HepG2 (cell line): ENCODE measurements around the gene WTAP. TPM values are rescaled to one million over a fixed set of nuclear protein-coding genes. Genes with fewer than 3 reads are reported as not detected.
A peak's percentile ranks its signal among the peaks of the same experiment; 100 is the strongest.

Experiments
- AFF4 ChIP-seq: sonication (generic); formaldehyde crosslinking; IDR thresholded peaks from 2 replicates; pipeline ENCODE4 v1.4.0; 2020; ENCODE audit warnings: missing genetic modification reagents
- ATF7 ChIP-seq, 2 experiments: fragments of 450-650 bp in 1 of 2; sonication (generic) in 1 of 2; formaldehyde crosslinking in 1 of 2; IDR thresholded peaks; 2 replicates each; pipeline versions ENCODE4 v1.4.0 to v1.6.1; 2016 to 2020; ENCODE audit warnings: antibody characterized with exemption in 1 of 2, mild to moderate bottlenecking in 1 of 2, missing genetic modification reagents in 1 of 2
- ATF7-NPFF ChIP-seq: sonication (generic); formaldehyde crosslinking; IDR thresholded peaks from 2 replicates; pipeline ENCODE4 v1.8.1; 2023; ENCODE audit warnings: mild to moderate bottlenecking, low read depth, missing genetic modification reagents, moderate library complexity
- BORCS8-MEF2B ChIP-seq: sonication (generic); formaldehyde crosslinking; IDR thresholded peaks from 2 replicates; pipeline ENCODE4 v1.8.0; 2022; ENCODE audit warnings: mild to moderate bottlenecking, missing genetic modification reagents
- DZIP1 ChIP-seq: sonication (generic); formaldehyde crosslinking; IDR thresholded peaks from 2 replicates; pipeline ENCODE4 v1.5.0; 2020; ENCODE audit warnings: mild to moderate bottlenecking, missing genetic modification reagents
- THAP11 ChIP-seq: IDR thresholded peaks from 2 replicates; pipeline ENCODE4 v1.6.1; 2016; ENCODE audit warnings: missing biosample characterization, missing genetic modification reagents
- U2AF2 ChIP-seq: fragments of 200-400 bp; formaldehyde crosslinking; IDR thresholded peaks from 2 replicates; pipeline ENCODE4 v1.6.1; 2017; ENCODE audit warnings: low read depth, mild to moderate bottlenecking, low read length
- XBP1 ChIP-seq: sonication (generic); formaldehyde crosslinking; IDR thresholded peaks from 2 replicates; pipeline ENCODE4 v1.5.0; 2020; ENCODE audit warnings: missing genetic modification reagents
- ZBTB10 ChIP-seq: sonication (generic); formaldehyde crosslinking; IDR thresholded peaks from 2 replicates; pipeline ENCODE4 v1.4.0; 2020; ENCODE audit warnings: missing genetic modification reagents, borderline replicate concordance
- ZKSCAN1 ChIP-seq: fragments of 150-350 bp; IDR thresholded peaks from 2 replicates; pipeline ENCODE4 v1.6.1; 2014; ENCODE audit warnings: low read length
- ZNF17 ChIP-seq: sonication (generic); formaldehyde crosslinking; IDR thresholded peaks from 2 replicates; pipeline ENCODE4 v1.5.0; 2020; ENCODE audit warnings: mild to moderate bottlenecking, missing genetic modification reagents
- ZNF503 ChIP-seq: sonication (generic); formaldehyde crosslinking; IDR thresholded peaks from 2 replicates; pipeline ENCODE4 v1.4.0; 2020; ENCODE audit warnings: missing genetic modification reagents
- ZNF564 ChIP-seq: sonication (generic); formaldehyde crosslinking; IDR thresholded peaks from 2 replicates; pipeline ENCODE4 v1.8.1; 2023; ENCODE audit warnings: mild to moderate bottlenecking, missing genetic modification reagents
- ZNF589 ChIP-seq: sonication (generic); formaldehyde crosslinking; conservative IDR thresholded peaks from 2 replicates; pipeline ENCODE4 v1.8.0; 2022; ENCODE audit warnings: mild to moderate bottlenecking, moderate library complexity, missing genetic modification reagents
- ZNF784 ChIP-seq: sonication (generic); formaldehyde crosslinking; IDR thresholded peaks from 2 replicates; pipeline ENCODE4 v1.5.1; 2020; ENCODE audit warnings: missing genetic modification reagents, mild to moderate bottlenecking, borderline replicate concordance
- polyA plus RNA-seq, 8 experiments: library from polyadenylated mRNA; depleted of rRNA in 3 of 8; stranded (reverse) in 7 of 8; unstranded in 1 of 8; fragments of >200 nt; fragmentation: Illumina TruSeq in 4 of 8; extraction: Trizol in 4 of 8; gene quantifications; 2 replicates each; pipeline versions ENCODE4 v1.2.1 to v1.2.3, GENCODE V29; 2011 to 2016; ENCODE audit warnings: low read depth in 4 of 8, missing spikeins in 1 of 8, mixed read lengths in 1 of 8; ENCODE audit not compliant: insufficient read depth in 1 of 8
- total RNA-seq, 5 experiments: library from RNA; depleted of rRNA; stranded (reverse); fragments of >200 nt; fragmentation: Illumina TruSeq; extraction: Trizol; gene quantifications; 2 replicates each; pipeline ENCODE4 v1.2.3, GENCODE V29; 2016; ENCODE audit warnings: low read depth in 1 of 5

Gene WTAP
- total and polyA plus RNA-seq, 2 of the 13 experiments (the other 11 are each of a cell fraction or from before 2014, with no cell fraction given): 31.6 to 167 TPM

GRCh38 chr6:159790149-159790955 is 63.0 kb downstream of the WTAP start, which contains the start of gene MRPL18 (continued):
- TF ChIP-seq ZKSCAN1 (0 out of 2 replicates have a peak, but pooled peaks have one; percentile 18), U2AF2 (0 out of 2 replicates have a peak, but pooled peaks have one; percentile 16), ZNF17 (CRISPR knock-in tag) (no peak), ZNF503 (CRISPR knock-in tag) (0 out of 2 replicates have a peak, but pooled peaks have one; percentile 12), AFF4 (CRISPR knock-in tag) (0 out of 2 replicates have a peak, but pooled peaks have one; percentile 41), ATF7-NPFF (CRISPR knock-in tag) (peak; percentile 48), ZNF589 (CRISPR knock-in tag) (0 out of 2 replicates have a peak, but pooled peaks have one; percentile 21), ATF7 (IDR thresholded peaks at IDR 0.05) (no peak), ATF7 (CRISPR knock-in tag; IDR thresholded peaks at IDR 0.05) (no peak; the same call in 1 of the 2 replicates), BORCS8-MEF2B (no peak), THAP11 (CRISPR knock-in tag) (peak; percentile 84), XBP1 (CRISPR knock-in tag) (no peak), ZBTB10 (CRISPR knock-in tag) (peak; percentile 25), ZNF564 (CRISPR knock-in tag) (no peak), DZIP1 (CRISPR knock-in tag) (peak; percentile 45; the same call in 1 of the 2 replicates), ZNF784 (CRISPR knock-in tag) (no peak)
